WI38 (cell line): ENCODE data around the gene TAOK3.
"Not testable (repeated sequence)": the region's sequence is repeated elsewhere in the genome, so short reads cannot be mapped to it uniquely, and the experiment has no call there.

Experiments used
- H3K4me3 ChIP-seq: 2 replicates; pipeline ENCODE4 v1.5.1; 2011; ENCODE audit warnings: low read depth, mild to moderate bottlenecking, control low read depth, low read length
- CTCF ChIP-seq: IDR thresholded peaks from 2 replicates; pipeline ENCODE4 v1.5.1; 2012; ENCODE audit warnings: low read depth, mild to moderate bottlenecking, control low read depth, low read length

Gene TAOK3

GRCh38 chr12:118249547-118249946 lies 123.2 kb downstream of the TAOK3 start:
- no peak for TF ChIP-seq CTCF
- H3K4me3 ChIP-seq, result no peak overlapping the region

- H3K4me3 ChIP-seq, result not testable (repeated sequence)
Observed at GRCh38 chr12:118245886-118246285, 126.8 kb downstream of the TAOK3 start.

- TF ChIP-seq CTCF, result no peak
- H3K4me3 ChIP-seq, result no peak overlapping the region
Observed at GRCh38 chr12:118238888-118239287, 133.8 kb downstream of the TAOK3 start.

GRCh38 chr12:118237908-118238307 lies 134.8 kb downstream of the TAOK3 start:
- TF ChIP-seq CTCF, result no peak
- no peak overlapping the region for H3K4me3 ChIP-seq

GRCh38 chr12:118237052-118237665 lies 135.5 kb downstream of the TAOK3 start:
- TF ChIP-seq CTCF, result no peak
- no peak overlapping the region for H3K4me3 ChIP-seq

GRCh38 chr12:118220702-118221101 lies 152.0 kb downstream of the TAOK3 start:
- no peak overlapping the region for H3K4me3 ChIP-seq
- no peak for TF ChIP-seq CTCF

- H3K4me3 ChIP-seq, result no peak overlapping the region
- no peak for TF ChIP-seq CTCF
Observed at GRCh38 chr12:118219772-118220171, 152.9 kb downstream of the TAOK3 start.

- H3K4me3 ChIP-seq, result no peak overlapping the region
- no peak for TF ChIP-seq CTCF
Observed at GRCh38 chr12:118219106-118219505, 153.6 kb downstream of the TAOK3 start.
